ENCODE results near the gene SCUBE1.

GRCh38 chr22:43212434-43212952 lies 130.7 kb downstream of the SCUBE1 start:
- no peak for TF ChIP-seq GATA3 (IDR thresholded peaks at IDR 0.05; ENCODE audit: low read depth, low read length)
- no peak for TF ChIP-seq GATA2 (IDR thresholded peaks at IDR 0.05; ENCODE audit: low read depth, low read length)
